NCI-H82 treated with DMSO at 0.1 percent for 48 hours (cell line): ENCODE results near the gene TGM2.

ENCODE experiments used
- DNase-seq: peaks from one replicate; lab custom pipeline; 2025; ENCODE audit not compliant: unreplicated experiment; lab: John Stamatoyannopoulos, UW

TGM2 gene

GRCh38 chr20:38146628-38147027 lies 18.4 kb downstream of the TGM2 start:
- no peak for DNase-seq

DNA sequence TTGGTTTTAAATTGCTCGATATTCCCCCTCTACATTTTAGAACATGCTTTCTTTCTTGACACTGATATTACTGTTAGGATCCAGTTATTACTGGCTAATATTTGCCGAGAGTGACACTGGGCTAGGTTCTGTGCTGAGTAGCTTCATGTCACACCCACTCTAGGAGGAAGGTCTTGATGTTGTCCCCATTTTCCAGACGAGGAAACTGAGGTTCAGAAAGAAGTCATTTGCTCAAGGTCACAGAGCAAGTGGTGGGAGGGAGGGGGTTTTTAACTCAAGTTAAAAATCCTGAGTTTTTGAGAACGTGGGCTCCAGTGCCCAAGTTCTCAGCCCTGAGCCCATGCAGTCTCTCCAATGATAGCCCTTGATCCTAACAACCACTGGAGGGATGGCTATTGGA lies 18.9 kb downstream of the TGM2 start:
- DNase-seq: no peak

DNA sequence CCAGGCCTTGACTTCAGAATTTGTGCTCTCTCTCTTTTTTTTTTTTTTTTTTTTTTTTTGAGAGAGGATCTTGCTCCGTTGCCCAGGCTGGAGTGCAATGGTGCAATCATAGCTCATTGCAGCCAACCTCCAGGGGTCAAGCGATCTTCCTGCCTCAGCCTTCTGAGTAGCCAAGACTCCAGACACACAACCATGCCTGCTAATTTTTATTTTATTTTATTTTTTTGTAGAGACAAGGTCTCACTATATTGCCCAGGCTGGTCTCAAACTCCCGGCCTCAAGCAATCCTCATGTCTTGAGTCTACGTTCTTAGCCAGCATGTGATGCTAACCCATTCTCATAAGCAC lies 19.4 kb downstream of the TGM2 start:
- no peak for DNase-seq

DNA sequence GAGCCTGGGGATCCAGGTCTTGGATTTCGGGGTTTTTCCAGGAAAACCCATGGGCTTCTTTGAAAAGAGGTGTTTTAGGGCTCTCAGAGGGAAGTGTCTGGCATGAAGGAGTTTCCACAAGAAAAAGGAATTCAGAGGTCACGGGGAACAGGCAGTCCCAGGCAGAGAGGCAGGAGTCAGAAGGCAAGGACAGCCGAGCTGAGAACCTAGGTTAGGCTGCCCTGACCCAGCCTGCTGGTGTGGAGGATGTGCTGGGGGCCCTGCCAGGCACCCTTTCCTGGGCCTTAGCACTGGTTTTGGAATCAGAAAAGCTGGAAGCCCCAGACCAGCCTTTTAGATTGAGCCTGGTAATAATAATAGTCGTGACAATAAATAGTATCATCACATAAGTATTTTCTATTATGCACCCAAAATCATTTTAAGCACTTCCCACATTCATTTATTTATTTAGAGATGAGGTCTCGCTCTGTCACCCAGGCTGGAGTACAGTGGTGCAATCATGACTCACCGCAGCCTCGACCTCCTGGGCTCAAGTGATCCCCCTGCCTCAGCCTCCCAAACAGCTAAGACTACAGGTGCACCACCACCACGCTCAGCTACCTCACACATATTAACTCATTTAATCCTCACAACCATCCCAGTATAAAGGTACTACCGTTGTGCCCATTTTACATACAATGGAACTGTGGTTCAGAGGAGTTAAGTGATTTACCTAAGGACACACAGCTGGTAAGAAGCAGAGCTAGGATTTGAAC lies 19.9 kb downstream of the TGM2 start:
- no peak for DNase-seq

- DNase-seq: no peak
Observed at GRCh38 chr20:38144598-38144973, 20.5 kb downstream of the TGM2 start.

GRCh38 chr20:38143646-38144554 lies 21.2 kb downstream of the TGM2 start:
- peak; percentile 43 for DNase-seq

- peak; percentile 12 for DNase-seq
Observed at GRCh38 chr20:38143238-38143645, 21.8 kb downstream of the TGM2 start.

GRCh38 chr20:38141889-38142494 lies 23.1 kb downstream of the TGM2 start:
- no peak for DNase-seq

DNA sequence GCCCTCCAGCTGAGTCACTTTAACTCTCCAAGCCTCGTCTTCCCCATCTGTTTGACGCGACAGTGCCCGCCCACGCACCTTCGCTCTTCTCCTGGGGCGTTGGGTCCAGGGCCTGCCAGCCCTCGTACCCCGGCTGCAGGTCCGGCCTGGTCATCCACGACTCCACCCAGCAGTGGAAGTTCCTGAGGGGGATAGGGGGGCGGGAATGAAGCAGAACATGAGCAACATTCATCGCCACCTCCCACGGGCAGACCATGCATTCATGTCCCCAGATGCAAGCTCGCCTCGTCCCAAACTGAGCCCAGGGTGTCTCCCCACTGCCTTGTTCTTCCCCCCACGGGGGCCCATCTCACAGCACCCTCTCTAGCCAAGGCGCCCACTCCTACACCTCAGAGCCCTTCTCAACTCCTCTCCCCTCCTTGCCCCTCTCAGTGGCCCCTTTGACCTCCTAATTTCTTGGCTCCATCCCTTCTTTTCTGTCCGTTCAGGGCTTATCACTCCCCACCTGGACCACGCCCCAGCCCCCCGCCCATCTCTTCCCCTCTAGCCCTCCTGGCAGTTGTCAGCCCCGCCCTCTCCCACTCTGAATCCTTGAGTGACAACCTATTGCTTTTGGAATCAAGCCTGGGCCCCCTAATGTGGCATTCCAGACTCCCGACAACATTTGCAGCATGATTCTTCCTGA lies 23.7 kb downstream of the TGM2 start:
- DNase-seq: no peak

GRCh38 chr20:38139977-38140753 lies 24.9 kb downstream of the TGM2 start:
- DNase-seq: no peak

GRCh38 chr20:38139156-38139912 lies 25.7 kb downstream of the TGM2 start:
- DNase-seq: no peak

DNA sequence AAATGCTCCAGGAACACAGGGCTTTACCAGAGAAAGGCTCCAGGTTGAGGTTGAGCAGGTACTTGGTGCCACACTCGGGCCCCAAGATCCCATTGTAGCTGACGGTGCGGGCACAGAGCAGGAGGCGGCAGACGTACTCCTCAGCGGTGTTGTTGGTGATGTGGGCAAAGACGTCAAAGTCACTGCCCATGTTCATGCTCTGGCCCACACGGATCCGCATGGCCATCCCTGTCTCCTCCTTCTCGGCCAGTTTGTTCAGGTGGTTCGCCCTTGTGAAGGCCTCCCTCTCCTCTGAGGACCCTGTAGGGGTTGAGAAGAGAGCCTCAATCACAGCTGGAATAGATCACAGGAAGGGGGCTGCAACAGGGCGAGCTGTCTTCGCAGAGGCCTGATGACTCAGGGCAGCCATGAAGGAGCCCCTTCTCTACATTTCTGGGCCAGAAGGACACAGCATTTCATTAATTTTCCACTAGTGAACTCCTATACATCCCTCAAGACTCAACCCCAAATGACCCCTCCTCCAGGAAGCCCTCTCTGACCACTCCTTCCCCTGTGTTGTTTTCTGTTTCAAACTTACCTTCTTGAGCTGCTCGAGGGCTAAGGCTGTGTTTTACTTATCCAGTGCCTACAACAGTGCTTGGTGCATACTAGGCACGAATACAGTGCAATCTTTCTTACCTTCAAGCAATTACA lies 26.8 kb downstream of the TGM2 start:
- DNase-seq: no peak

DNA sequence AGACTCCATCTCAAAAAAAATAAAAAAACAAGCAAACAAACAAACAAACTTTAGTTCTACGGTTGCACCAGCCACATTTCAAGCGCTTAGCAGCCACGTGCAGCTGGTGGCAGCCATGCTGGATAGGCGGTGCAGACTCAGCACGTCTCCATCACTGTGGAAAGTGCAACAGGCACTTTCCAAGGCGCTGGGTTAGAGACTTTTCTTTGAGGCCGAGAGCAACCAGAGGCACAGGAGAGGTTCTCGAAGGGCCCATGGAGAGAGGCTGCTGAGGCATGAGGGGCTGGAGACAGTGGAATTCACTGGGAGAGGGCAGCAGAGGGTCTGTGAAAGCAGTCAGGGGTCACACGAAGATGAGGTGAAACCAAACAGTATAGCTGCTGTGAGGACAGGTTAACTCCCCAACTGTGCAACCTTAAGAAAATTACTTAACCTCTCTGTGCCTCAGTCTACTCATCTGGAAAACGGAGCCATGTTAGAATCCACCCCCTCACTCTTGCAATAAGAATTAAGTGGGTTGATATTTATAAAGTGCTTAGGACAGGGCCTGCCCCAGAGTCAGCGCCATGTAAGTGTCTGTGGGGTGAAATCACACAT lies 27.5 kb downstream of the TGM2 start:
- no peak for DNase-seq

DNA sequence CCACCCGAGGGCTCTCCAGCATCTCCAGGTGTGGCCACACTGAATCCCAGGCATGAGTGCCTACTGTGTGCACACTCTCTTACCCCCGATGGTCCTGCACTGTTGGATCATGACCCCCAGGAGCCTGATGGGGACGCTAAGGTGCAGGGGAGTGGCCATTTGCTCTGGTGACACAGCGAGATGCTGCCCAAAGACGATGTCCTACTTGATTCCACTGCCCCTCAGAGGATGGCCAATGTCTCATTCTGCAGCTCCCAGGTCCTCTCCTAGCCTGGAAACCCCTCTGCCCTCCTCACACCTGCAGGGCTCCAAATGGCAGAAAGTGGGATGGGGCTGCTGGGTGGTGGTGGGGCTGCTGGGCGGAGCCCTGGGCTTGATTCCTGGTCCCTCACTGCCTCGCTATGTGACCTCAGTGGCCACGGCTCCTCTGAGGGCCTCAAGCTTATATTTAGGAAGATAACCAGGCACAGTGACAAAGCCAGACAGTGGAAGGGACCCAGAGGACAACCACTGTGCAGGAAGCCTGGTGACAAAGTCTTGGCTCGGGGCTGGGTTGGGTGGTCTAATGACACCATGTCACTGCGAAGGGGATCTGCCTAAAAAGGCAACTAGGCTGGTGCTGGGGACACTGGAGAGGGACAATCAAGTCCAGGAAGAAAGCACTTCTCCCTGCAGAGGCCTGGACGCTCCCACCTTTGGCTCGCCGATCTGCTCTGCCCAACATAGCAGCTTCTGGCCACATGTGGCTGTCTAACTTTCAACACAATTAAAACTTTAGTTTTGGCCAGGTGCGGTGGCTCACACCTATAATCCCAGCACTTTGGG lies 28.4 kb downstream of the TGM2 start:
- no peak for DNase-seq

DNA sequence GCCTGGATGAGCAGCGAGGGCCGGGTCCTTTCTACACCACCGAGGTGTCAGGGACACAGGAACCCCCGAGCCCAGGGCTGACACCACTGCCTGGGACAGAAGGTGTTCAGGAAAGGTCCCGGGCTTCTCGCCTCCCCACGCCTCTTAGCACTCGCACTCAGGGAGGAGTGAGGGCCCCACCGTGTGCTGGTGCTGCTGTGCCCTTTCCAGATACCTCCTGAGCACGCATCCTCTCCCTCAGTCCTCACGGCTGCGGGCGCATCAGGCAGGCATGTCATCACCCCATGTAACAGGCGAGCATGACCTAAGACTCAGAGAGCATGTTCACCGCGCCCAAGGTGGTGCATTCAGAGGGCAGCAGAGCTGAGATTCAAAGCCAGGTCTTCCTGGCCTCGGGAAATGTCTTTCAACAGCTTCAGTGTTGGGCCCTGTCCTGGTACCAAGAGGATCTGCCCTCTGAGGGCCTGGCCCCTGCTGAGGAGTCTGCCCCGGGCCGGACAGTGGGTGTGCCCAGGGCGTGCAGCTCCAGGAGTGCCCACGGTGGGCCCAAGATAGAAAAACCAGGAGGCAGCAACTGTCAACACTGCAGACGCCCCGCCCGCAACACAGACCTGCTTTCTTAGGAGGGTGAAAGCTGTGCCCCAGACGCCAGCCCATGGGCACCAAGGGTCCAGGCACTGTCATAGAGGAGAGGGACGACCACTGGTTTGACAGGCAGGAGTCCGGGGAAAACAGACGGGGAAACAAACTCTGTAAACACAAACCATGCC lies 29.2 kb downstream of the TGM2 start:
- DNase-seq: no peak

- no peak for DNase-seq
Observed at GRCh38 chr20:38135271-38135650, 29.8 kb downstream of the TGM2 start.
